ENCODE data around the gene LSR. TPM values are rescaled to one million over a fixed set of nuclear protein-coding genes. Genes with fewer than 3 reads are reported as not detected.

LSR gene
- total RNA-seq, 4 donors from 2014 or later = 36.0 to 113 (median 79.4) TPM

DNA sequence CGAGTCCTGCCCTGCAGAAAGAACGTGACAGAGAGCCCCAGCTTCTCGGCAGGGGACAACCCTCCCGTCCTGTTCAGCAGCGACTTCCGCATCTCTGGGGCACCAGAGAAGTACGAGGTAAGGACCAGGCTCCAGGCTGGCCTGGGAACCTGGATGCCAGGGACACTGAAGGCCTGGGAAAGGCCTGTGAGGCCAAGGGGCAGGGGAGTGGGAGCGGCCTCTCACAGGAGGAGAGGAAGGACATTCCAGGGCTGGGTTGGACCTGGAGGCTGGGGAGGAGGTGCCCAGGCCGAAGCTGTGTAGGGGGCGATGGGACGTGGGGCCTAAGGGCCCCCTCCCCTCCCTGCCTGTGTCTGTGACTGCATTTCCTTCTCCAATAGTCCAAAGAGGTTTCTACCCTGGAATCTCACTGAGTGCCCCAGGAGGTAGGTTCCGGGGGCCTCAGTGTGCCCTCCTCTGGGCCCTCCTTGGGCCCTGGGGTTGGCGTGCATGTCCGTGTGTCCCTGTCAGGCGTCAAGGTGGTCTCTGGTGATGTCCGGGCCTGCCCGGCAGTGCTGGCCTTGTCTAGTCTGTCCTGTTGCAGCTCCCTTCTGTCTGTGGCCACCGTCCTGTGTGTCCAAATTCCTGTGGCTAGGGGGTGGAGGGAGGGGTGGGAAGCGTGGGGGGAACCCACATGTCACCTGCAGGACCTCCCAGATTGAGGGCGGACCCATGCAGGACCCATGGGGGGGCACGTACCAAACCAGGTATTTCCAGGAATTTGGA lies 63.3 kb downstream of the LSR start:
- TF ChIP-seq, protein P1, sequence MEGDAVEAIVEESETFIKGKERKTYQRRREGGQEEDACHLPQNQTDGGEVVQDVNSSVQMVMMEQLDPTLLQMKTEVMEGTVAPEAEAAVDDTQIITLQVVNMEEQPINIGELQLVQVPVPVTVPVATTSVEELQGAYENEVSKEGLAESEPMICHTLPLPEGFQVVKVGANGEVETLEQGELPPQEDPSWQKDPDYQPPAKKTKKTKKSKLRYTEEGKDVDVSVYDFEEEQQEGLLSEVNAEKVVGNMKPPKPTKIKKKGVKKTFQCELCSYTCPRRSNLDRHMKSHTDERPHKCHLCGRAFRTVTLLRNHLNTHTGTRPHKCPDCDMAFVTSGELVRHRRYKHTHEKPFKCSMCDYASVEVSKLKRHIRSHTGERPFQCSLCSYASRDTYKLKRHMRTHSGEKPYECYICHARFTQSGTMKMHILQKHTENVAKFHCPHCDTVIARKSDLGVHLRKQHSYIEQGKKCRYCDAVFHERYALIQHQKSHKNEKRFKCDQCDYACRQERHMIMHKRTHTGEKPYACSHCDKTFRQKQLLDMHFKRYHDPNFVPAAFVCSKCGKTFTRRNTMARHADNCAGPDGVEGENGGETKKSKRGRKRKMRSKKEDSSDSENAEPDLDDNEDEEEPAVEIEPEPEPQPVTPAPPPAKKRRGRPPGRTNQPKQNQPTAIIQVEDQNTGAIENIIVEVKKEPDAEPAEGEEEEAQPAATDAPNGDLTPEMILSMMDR (IDR thresholded peaks at IDR 0.05) = no peak
- no peak for TF ChIP-seq POLR2A (IDR thresholded peaks at IDR 0.05)
- H3K4me1 ChIP-seq = no peaks in the 10 kb centered on the region
- no peak for DNase-seq
- intact Hi-C loops (cut with DNase I) = no loop called here
- WGBS, 2 donors = 81 to 87% methylated on average over 7 to 11 of the region's 21 CpGs
- H3K27me3 ChIP-seq = peaks cover 0 to 47% (median 0%) of the 10 kb centered on the region in 4 donors
- H3K4me3 ChIP-seq = no peak overlapping the region
- no peak overlapping the region for H3K27ac ChIP-seq
- H3K36me3 ChIP-seq = no peaks in the 10 kb centered on the region
- no peaks in the 10 kb centered on the region for H3K9me3 ChIP-seq

DNA sequence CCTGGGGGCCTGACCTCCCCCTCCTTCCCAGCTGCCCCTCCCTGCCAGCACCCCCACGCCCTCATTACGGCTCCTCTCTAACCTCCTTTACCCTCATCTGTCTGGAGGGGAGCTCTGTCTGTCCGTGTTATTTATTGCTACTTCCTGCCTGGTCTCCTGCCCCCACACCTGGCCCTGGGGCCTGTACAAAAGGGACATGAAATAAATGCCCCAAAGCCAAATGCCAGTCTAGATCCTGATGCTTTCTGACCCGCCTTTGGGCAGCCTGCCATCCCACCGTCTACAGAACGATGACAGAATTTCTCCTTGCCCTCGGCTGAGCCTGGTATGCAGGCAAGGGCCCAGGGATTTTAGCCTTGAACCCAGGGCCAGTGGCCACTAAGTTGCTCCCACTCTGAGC lies 64.8 kb downstream of the LSR start:
- peaks cover 0 to 3% (median 0%) of the 10 kb centered on the region in 3 donors for H3K4me1 ChIP-seq
- intact Hi-C loops (cut with DNase I) = no loop called here
- TF ChIP-seq POLR2A (IDR thresholded peaks at IDR 0.05) = no peak
- TF ChIP-seq, protein P1 (IDR thresholded peaks at IDR 0.05) = no peak
- H3K27me3 ChIP-seq = peaks cover 0 to 41% (median 0%) of the 10 kb centered on the region in 4 donors
- H3K4me3 ChIP-seq = no peak overlapping the region
- WGBS, 2 donors = 44 to 46% methylated on average over 6 of the region's 7 CpGs
- no peaks in the 10 kb centered on the region for H3K9me3 ChIP-seq
- H3K36me3 ChIP-seq = no peaks in the 10 kb centered on the region
- no peak for DNase-seq
- H3K27ac ChIP-seq = no peak overlapping the region

DNA sequence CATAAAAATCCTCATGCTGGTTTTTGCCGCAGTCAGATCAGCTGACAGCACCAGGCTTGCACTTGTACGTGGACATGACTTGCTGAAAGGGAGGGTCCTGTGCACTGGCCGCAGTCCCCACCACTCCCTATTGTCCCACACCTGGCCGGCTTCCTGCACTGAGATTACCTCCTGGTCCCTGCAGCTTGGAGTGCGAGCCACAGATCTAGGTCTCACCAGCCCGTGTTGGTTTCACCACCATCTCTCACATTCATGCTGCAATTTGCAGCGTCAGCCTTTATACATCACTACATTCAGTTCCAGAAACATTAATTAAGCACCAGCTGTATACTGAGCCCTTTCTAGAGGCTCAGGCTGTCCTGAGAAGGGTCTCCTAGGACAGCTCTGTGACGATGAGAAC lies 65.2 kb downstream of the LSR start:
- WGBS, 2 donors = 66 to 90% methylated on average over 5 to 7 of the region's 8 CpGs
- H3K4me3 ChIP-seq = no peak overlapping the region
- no peak overlapping the region for H3K27ac ChIP-seq
- H3K9me3 ChIP-seq = no peaks in the 10 kb centered on the region
- intact Hi-C loops (cut with DNase I) = no loop called here
- H3K4me1 ChIP-seq = peaks cover 0 to 7% (median 0%) of the 10 kb centered on the region in 3 donors
- no peaks in the 10 kb centered on the region for H3K36me3 ChIP-seq
- no peak for DNase-seq
- peaks cover 0 to 41% (median 0%) of the 10 kb centered on the region in 4 donors for H3K27me3 ChIP-seq
- no peak for TF ChIP-seq POLR2A (IDR thresholded peaks at IDR 0.05)
- TF ChIP-seq, protein P1 (IDR thresholded peaks at IDR 0.05) = no peak

DNA sequence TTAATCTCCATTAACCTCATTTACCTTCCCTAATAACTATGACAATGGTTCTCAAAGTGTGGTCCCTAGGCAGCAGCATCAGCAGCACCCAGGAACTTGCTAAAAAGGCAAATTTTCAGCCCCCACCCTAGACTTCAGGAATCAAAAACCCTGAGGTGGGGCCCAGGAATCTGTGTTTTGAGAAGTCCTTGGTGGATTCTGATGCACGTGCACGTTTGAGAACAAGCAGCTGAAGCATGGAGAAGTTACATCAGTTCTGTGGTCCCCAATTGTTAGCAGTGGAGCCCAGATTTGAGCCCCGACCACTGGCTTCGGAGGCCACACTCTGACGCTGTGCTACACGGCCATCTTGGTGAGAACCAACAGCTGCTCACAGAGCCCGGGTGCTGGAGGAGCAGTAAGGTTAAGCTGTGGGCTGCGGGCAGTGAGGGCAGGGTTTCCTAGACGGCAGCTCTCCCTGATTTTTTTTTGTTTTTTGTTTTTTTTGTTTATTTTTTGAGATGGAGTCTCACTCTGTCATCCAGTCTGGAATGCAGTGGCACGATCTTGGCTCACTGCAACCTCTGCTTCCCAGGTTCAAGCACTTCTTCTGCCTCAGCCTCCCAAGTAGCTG lies 66.2 kb downstream of the LSR start:
- H3K9me3 ChIP-seq = no peaks in the 10 kb centered on the region
- 63 to 66% methylated on average over 8 of the region's 10 CpGs for WGBS, 2 donors
- intact Hi-C loops (cut with DNase I) = no loop called here

More for the DNA sequence above, 66.2 kb downstream of the LSR start:
- Histone ChIP-seq H3K27me3 (peaks cover 0 to 34% (median 0%) of the 10 kb centered on the region in 4 donors), H3K4me1 (peaks cover 0 to 14% (median 5%) of the 10 kb centered on the region in 3 donors), H3K4me3 (no peak overlapping the region), H3K27ac (no peak overlapping the region), H3K36me3 (no peaks in the 10 kb centered on the region)
- no peak for TF ChIP-seq POLR2A (IDR thresholded peaks at IDR 0.05)
- TF ChIP-seq, protein P1 (IDR thresholded peaks at IDR 0.05) = no peak
- DNase-seq = no peak
